Epithelial cell of umbilical artery (primary cell): ENCODE results near the gene KCTD13. TPM values are rescaled to one million over a fixed set of nuclear protein-coding genes. Genes with fewer than 3 reads are reported as not detected.

Experiments
- total RNA-seq: library from RNA; depleted of rRNA; stranded (reverse); fragments of >200 nt; gene quantifications from 2 replicates; pipeline ENCODE4 v1.2.3, GENCODE V29; 2014

KCTD13 gene, protein sequence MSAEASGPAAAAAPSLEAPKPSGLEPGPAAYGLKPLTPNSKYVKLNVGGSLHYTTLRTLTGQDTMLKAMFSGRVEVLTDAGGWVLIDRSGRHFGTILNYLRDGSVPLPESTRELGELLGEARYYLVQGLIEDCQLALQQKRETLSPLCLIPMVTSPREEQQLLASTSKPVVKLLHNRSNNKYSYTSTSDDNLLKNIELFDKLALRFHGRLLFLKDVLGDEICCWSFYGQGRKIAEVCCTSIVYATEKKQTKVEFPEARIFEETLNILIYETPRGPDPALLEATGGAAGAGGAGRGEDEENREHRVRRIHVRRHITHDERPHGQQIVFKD
- 5.8 and 8.8 TPM in 2 replicates for total RNA-seq

DNA sequence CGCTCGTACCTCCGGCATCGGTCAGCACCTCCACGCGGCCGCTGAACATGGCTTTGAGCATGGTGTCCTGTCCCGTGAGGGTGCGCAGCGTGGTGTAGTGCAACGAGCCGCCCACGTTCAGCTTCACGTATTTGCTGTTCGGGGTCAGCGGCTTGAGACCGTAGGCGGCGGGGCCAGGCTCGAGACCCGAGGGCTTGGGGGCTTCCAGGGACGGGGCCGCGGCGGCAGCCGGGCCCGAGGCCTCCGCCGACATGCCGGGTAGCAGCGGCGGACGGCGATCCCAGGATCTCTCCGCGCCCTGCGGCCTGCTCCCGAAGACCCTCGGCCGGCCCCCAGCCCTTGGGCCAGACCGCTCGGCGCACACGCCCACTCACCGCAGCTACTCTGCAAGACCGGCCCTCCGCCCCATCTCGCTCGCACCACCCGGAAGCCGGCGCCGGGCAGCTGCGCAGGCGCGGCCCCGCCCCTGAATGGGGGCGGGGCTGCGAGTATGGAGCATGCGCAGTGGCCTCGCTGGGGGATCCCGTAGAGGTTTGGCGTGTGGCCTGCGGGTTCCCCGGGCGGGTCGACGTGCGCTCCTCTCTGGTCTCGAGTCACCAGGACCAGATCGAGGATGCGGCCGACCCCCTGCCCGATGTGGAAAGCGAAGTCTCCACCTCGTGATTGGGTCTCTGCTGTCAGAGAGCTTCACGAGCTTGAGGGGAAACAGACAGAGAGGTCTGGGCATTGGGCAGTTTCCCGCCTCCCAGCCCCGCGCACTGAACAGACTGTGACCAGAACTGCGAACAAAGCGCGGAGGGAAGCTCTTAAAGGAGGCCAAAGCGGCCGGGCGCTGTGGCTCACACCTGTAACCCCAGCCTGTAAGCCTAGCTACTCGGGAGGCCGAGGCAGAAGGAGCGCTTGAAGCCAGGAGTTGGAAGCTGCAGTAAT is at the start of gene KCTD13:
Gene KCTD13, minus strand, starts transcription at position 446 of the 930 bp plus-strand sequence. Its CDS starts 193 bp downstream, at position 253.

DNA sequence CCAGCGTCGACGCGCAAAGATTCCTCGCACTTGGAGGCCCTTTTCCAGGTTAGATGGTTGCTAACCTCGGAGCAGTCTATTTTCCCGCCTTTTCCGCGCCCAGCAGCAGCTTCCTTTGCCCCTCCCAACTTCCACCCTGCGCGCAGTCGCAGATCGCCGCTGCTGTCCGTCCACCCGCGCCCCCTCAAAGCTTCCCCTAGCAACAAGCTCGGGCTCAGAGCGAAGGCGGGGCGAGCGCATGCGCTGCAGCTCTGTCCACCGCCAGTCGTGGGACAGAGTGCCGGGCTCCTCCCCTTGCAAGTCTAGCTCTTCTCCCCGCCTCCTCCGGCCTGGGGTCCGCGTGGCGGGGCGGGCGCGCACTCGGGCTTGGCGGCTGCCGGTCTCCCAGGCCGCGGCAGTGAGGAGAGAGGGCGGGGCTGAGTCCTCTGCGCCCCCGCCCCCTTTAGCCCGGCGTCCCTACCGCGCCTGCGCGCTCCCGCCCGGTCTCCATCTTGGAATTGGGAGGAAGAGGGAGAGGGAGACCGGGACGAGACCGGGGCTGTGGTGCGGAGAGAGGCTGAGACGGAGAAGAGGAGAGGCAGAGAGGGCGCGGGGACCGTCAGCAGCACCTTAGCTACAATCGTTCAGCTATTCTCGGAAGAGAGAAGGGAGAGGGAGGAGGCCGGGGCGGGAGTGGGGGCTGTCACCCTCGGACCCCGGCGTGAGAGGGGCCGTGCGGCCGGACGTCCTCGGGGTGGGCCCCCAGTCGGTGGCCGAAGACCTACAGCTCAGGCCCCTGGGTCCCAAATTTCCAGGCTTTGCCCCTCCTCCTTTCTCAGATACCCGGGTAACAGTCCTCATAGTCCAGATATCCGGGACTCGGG is 47.6 kb upstream of the KCTD13 start, which contains the start of gene TAOK2:
Gene TAOK2, plus strand, starts transcription at position 485 of the 863 bp plus-strand sequence. CDS start 3,905 bp downstream, outside the sequence.

GRCh38 chr16:29961479-29962343 is 35.7 kb upstream of the KCTD13 start, which contains the start of gene TMEM219:
TSS of gene TMEM219 (plus strand) at chr16:29962079. CDS start at chr16:29963144, 1,065 bp downstream.

DNA sequence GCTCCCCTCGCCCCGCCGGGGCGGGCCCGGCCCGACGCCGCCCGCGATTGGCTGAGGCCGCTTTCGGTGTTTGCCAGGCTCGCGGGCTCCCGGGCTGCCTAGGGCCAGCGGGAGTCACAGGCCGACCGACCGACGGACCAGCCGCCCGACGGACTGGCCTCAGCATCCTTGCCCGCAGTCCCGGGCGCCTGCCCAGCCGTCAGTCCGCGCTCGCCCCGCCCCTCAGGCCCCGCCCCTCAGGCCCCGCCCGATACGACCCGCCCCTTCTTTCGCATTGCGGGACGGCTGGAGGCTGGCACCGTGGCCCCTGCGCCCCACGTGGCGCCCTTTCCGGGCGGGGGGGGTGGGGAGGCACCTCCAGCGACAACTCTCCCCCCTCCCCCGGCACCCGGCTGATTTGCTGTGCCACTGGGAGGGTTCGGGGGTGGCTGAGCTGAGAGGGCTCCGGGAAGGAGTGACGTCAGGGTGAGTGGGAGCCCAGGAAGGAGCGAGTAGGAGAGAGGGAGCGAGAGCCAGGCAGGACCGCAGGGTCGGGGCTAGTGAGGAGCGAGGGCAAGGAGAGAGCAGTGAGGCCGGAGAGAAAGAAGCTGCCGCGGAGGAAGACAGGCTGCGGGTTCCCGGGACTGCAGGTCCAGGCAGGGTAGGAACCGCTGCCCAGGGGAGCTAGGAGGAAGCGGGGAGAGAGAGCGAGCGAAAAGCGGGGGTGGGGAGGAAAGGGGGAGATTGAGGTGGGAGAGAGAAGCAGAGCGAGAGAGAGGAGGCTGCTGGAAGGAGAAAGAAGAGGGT is 25.7 kb downstream of the KCTD13 start, which contains the start of gene ASPHD1:
Gene ASPHD1, plus strand, starts transcription at position 387 of the 786 bp plus-strand sequence. CDS start 484 bp downstream, outside the sequence.

DNA sequence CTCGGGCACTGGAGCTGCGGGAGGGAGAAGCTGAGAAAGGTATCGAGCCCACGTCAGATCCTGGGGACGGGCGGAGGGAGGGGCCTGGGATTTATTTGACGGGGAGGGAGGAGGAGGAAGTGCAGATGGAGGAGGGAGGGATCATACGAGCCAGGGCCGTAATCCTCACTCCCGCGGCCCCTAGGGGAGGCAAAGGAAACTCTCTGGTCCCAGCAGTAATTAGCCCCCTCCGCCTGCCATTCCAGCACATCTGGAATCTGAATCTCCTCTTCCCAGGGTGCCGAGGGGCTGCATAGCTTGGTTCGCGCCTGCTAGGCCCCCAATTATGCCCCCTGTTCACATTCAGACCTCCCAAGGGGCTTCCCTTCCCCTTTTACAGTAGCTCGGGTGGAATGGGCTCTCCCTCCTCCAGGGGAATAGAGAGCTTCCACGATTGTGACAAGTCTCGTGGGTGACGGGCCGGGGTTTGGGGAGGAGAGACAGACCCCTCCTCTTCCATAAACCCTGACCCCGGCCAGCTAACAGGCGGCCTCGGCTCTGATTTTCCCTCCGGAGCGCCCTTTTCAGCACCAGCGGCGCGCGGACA is 26.4 kb downstream of the KCTD13 start, which contains the start of gene SEZ6L2:
Gene SEZ6L2, minus strand, starts transcription at position 35 of the 586 bp plus-strand sequence. CDS start 531 bp downstream, outside the sequence.

DNA sequence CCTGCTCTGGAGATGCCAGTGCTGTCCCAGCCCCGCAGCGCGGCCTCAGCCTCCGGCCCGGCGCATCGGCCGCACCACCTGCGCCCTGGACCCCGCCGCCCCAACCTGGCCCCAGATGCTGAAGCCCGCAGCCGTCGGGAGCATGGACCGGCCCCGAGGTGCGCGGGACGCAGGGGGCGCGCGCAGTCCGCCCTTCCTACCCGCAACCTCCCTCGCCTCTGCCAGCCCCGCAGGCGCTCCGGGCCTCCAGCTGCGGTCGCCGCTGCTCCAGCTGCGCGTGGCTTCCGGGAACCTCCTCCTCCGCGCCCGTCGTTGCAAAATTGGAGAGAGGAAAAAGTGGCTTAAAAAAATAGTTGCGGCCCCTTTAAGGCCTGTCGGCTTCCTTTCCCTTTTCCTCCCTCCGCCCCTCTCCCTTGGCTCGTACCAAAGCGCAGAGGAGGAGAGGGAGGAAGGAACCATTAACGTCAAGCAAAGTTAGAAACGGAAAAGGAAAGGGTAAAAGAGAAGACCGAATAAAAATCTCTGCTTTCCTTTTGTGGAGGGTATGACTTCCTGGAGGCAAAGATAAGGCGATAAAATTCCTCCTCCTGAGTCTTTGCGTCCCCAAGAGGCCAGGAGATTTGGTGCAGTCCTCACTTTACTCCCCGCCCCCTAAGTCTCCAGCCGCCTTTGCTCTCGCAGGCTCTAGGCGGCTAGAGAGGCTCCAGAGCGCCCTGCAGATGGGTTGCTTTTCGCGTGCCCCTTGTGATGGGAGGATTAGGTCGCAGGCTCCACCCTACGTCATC is 63.0 kb downstream of the KCTD13 start, which contains the start of gene CDIPT:
Gene CDIPT, minus strand, starts transcription at position 343 of the 785 bp plus-strand sequence. CDS start 369 bp downstream, outside the sequence.

Other genes with a start within 250 kb of the KCTD13 start
- 0.32 and 1.4 TPM in 2 replicates for gene QPRT, start 247.0 kb downstream of the KCTD13 start, total RNA-seq
- gene C16orf54, start 180.2 kb downstream of the KCTD13 start, total RNA-seq = not detected in 2 replicates
- gene ZG16, start 148.0 kb downstream of the KCTD13 start, total RNA-seq = under 0.01 TPM in 1 of 2 replicates, not detected in the other
- gene KIF22, start 135.5 kb downstream of the KCTD13 start, total RNA-seq = 64.7 and 67.6 TPM in 2 replicates
- 111 and 160 TPM in 2 replicates for gene MAZ, start 119.7 kb downstream of the KCTD13 start, total RNA-seq
- gene PRRT2, start 114.0 kb downstream of the KCTD13 start, total RNA-seq = 0.65 and 1.1 TPM in 2 replicates
- gene PAGR1, start 110.1 kb downstream of the KCTD13 start, total RNA-seq = 27.0 and 36.9 TPM in 2 replicates
- 167 and 215 TPM in 2 replicates for gene MVP, start 105.8 kb downstream of the KCTD13 start, total RNA-seq
- 55.2 and 70.4 TPM in 2 replicates for gene CDIPT, start 63.0 kb downstream of the KCTD13 start, total RNA-seq
- 1.2 and 3.9 TPM in 2 replicates for gene SEZ6L2, start 26.7 kb downstream of the KCTD13 start, total RNA-seq
- gene ASPHD1, start 25.7 kb downstream of the KCTD13 start, total RNA-seq = 1.2 and 3.6 TPM in 2 replicates
- 73.1 TPM in 2 replicates for gene TMEM219, start 35.9 kb upstream of the KCTD13 start, total RNA-seq
- 86.4 and 95.9 TPM in 2 replicates for gene TAOK2, start 47.6 kb upstream of the KCTD13 start, total RNA-seq
- gene HIRIP3, start 69.4 kb upstream of the KCTD13 start, total RNA-seq = 5.5 and 8.4 TPM in 2 replicates
- 20.8 and 65.8 TPM in 2 replicates for gene INO80E, start 70.0 kb upstream of the KCTD13 start, total RNA-seq
- gene DOC2A, start 84.8 kb upstream of the KCTD13 start, total RNA-seq = 0.76 TPM in 1 of 2 replicates, not detected in the other
- not detected in 2 replicates for gene C16orf92, start 97.0 kb upstream of the KCTD13 start, total RNA-seq
- 0.32 TPM in 1 of 2 replicates, not detected in the other for gene TLCD3B, start 105.0 kb upstream of the KCTD13 start, total RNA-seq
- gene ALDOA, start 139.5 kb upstream of the KCTD13 start, total RNA-seq = 265 and 367 TPM in 2 replicates
- gene PPP4C, start 149.8 kb upstream of the KCTD13 start, total RNA-seq = 256 and 366 TPM in 2 replicates
- under 0.01 and 0.15 TPM in 2 replicates for gene TBX6, start 165.7 kb upstream of the KCTD13 start, total RNA-seq
- 12.0 and 20.1 TPM in 2 replicates for gene YPEL3, start 170.0 kb upstream of the KCTD13 start, total RNA-seq
- gene GDPD3, start 187.3 kb upstream of the KCTD13 start, total RNA-seq = 0.32 and 0.61 TPM in 2 replicates
- gene MAPK3, start 197.0 kb upstream of the KCTD13 start, total RNA-seq = 20.5 and 31.8 TPM in 2 replicates